CD4-positive, alpha-beta T cell (primary cell): ENCODE measurements around the gene RIPPLY3. TPM values are rescaled to one million over a fixed set of nuclear protein-coding genes. Genes with fewer than 3 reads are reported as not detected.
"Not testable (repeated sequence)": the region's sequence is repeated elsewhere in the genome, so short reads cannot be mapped to it uniquely, and the experiment has no call there.

Source experiments
- ATAC-seq: fragments of 200-7000 bp; cut with Tn5 transposase; one replicate; pipeline ENCODE4 v1.10.0; 2022; ENCODE audit warnings: mild to moderate bottlenecking; ENCODE audit not compliant: poor library complexity
- CTCF ChIA-PET: fragments of 350-600 bp; sonication (Branson Sonifier 250); formaldehyde crosslinking; loops from one replicate; lab custom pipeline; 2021; ENCODE audit warnings: antibody characterized with exemption, inconsistent platforms; lab: Charles Lee
- POLR2A ChIA-PET: fragments of 350-600 bp; sonication (Branson Sonifier 250); formaldehyde crosslinking; loops from one replicate; lab custom pipeline; 2021; ENCODE audit warnings: antibody characterized with exemption, inconsistent platforms; lab: Charles Lee
- DNase-seq, 14 experiments: peaks; one replicate each; pipeline ENCODE4 v3.0.0-alpha.2; 2013 to 2020; ENCODE audit warnings: mixed read lengths in 2 of 14
- H3K27ac ChIP-seq, 2 donors: one replicate each; pipeline versions ENCODE4 v1.5.1 to v1.7.0; 2013; ENCODE audit warnings: low read length in 2 of 2, low read depth in 1 of 2, mild to moderate bottlenecking in 1 of 2
- H3K27me3 ChIP-seq, 2 experiments: 1 replicate in 1 of 2; 2 replicates in 1 of 2; pipeline versions ENCODE4 v1.6.1 to v1.7.0; 2013; ENCODE audit warnings: low read length in 2 of 2, control low read depth in 1 of 2, mild to moderate bottlenecking in 1 of 2, moderate library complexity in 1 of 2; ENCODE audit not compliant: insufficient read depth in 2 of 2, control insufficient read depth in 1 of 2
- H3K36me3 ChIP-seq: one replicate; pipeline ENCODE4 v1.6.1; 2013; ENCODE audit warnings: low read length, control low read depth; ENCODE audit not compliant: insufficient read depth
- H3K4me1 ChIP-seq: one replicate; pipeline ENCODE4 v1.6.1; 2013; ENCODE audit warnings: low read length, control low read depth; ENCODE audit not compliant: insufficient read depth
- H3K4me3 ChIP-seq: one replicate; pipeline ENCODE4 v1.5.1; 2013; ENCODE audit warnings: mild to moderate bottlenecking, low read length, moderate library complexity
- H3K9me3 ChIP-seq, 2 experiments: 1 replicate in 1 of 2; 2 replicates in 1 of 2; pipeline versions ENCODE4 v1.6.1 to v1.7.0; 2013; ENCODE audit warnings: low read length in 2 of 2, mild to moderate bottlenecking in 2 of 2, control low read depth in 1 of 2, moderate library complexity in 1 of 2; ENCODE audit not compliant: control insufficient read depth in 1 of 2, insufficient read depth in 1 of 2
- H3K27ac Mint-ChIP-seq: one replicate; pipeline ENCODE4 v1.8.0; 2020; ENCODE audit warnings: mixed read lengths
- H3K27me3 Mint-ChIP-seq: one replicate; pipeline ENCODE4 v1.8.0; 2021; ENCODE audit warnings: mixed read lengths
- H3K36me3 Mint-ChIP-seq: one replicate; pipeline ENCODE4 v1.8.0; 2021; ENCODE audit warnings: low read depth, mixed read lengths
- H3K4me1 Mint-ChIP-seq: one replicate; pipeline ENCODE4 v1.8.0; 2021; ENCODE audit warnings: low read depth, mixed read lengths
- H3K4me3 Mint-ChIP-seq: one replicate; pipeline ENCODE4 v1.8.0; 2020; ENCODE audit warnings: mild to moderate bottlenecking, mixed read lengths
- H3K9me3 Mint-ChIP-seq: one replicate; pipeline ENCODE4 v1.8.0; 2020; ENCODE audit warnings: mixed read lengths
- intact Hi-C, 2 experiments: fragments of 100-400 bp; cut with DNase I in 1 of 2; cut with micrococcal nuclease in 1 of 2; formaldehyde crosslinking; loops; one replicate each; pipeline versions ENCODE4 v1.15.1 to v1.9.0; 2023 to 2025; cut with DNase I, micrococcal nuclease
- total RNA-seq, 174 experiments: library from RNA in 2 of 174; stranded (reverse) in 2 of 174; gene quantifications; one replicate each; pipeline ENCODE4 v1.2.3 and lab custom pipeline; 2021 to 2026
- TF ChIP-seq, protein P1 (sequence below): fragments of 200-600 bp; IDR thresholded peaks from one replicate; pipeline ENCODE4 v1.8.0; 2022; ENCODE audit warnings: antibody characterized with exemption, mild to moderate bottlenecking

Gene RIPPLY3
- total RNA-seq, 2 experiments from 2014 or later = not detected

- Histone ChIP-seq H3K27me3 (no peaks in the 10 kb centered on the region), H3K36me3 (no peaks in the 10 kb centered on the region), H3K27ac (no peak overlapping the region), H3K9me3 (no peaks in the 10 kb centered on the region), H3K4me3 (no peak overlapping the region), H3K4me1 (no peaks in the 10 kb centered on the region)
- intact Hi-C loops = no loop called here
- CTCF ChIA-PET = no interaction called here
- no peaks in the 10 kb centered on the region for H3K4me1 Mint-ChIP-seq
- H3K36me3 Mint-ChIP-seq = no peaks in the 10 kb centered on the region
- no peak for DNase-seq
- no peak overlapping the region for H3K4me3 Mint-ChIP-seq
- no peaks in the 10 kb centered on the region for H3K9me3 Mint-ChIP-seq
- H3K27me3 Mint-ChIP-seq = peaks cover 8% of the 10 kb centered on the region
- no peak for ATAC-seq
- H3K27ac Mint-ChIP-seq = no peak overlapping the region
- POLR2A ChIA-PET = no interaction called here
- TF ChIP-seq, protein P1, sequence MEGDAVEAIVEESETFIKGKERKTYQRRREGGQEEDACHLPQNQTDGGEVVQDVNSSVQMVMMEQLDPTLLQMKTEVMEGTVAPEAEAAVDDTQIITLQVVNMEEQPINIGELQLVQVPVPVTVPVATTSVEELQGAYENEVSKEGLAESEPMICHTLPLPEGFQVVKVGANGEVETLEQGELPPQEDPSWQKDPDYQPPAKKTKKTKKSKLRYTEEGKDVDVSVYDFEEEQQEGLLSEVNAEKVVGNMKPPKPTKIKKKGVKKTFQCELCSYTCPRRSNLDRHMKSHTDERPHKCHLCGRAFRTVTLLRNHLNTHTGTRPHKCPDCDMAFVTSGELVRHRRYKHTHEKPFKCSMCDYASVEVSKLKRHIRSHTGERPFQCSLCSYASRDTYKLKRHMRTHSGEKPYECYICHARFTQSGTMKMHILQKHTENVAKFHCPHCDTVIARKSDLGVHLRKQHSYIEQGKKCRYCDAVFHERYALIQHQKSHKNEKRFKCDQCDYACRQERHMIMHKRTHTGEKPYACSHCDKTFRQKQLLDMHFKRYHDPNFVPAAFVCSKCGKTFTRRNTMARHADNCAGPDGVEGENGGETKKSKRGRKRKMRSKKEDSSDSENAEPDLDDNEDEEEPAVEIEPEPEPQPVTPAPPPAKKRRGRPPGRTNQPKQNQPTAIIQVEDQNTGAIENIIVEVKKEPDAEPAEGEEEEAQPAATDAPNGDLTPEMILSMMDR = no peak
Observed at GRCh38 chr21:37030864-37031263, 24.4 kb downstream of the RIPPLY3 start.

GRCh38 chr21:37032293-37032692, 25.8 kb downstream of the RIPPLY3 start:
- Histone ChIP-seq H3K4me1 (no peaks in the 10 kb centered on the region), H3K27ac (no peak overlapping the region), H3K27me3 (no peaks in the 10 kb centered on the region), H3K36me3 (no peaks in the 10 kb centered on the region), H3K9me3 (no peaks in the 10 kb centered on the region), H3K4me3 (no peak overlapping the region)
- H3K4me1 Mint-ChIP-seq = no peaks in the 10 kb centered on the region
- H3K36me3 Mint-ChIP-seq = no peaks in the 10 kb centered on the region
- no peak for ATAC-seq
- intact Hi-C loops = no loop called here
- ChIA-PET CTCF (no interaction called here), POLR2A (no interaction called here)
- peaks cover 8% of the 10 kb centered on the region for H3K27me3 Mint-ChIP-seq
- no peak overlapping the region for H3K4me3 Mint-ChIP-seq
- no peaks in the 10 kb centered on the region for H3K9me3 Mint-ChIP-seq
- no peak overlapping the region for H3K27ac Mint-ChIP-seq
- DNase-seq = no peak
- TF ChIP-seq, protein P1 = no peak

DNA sequence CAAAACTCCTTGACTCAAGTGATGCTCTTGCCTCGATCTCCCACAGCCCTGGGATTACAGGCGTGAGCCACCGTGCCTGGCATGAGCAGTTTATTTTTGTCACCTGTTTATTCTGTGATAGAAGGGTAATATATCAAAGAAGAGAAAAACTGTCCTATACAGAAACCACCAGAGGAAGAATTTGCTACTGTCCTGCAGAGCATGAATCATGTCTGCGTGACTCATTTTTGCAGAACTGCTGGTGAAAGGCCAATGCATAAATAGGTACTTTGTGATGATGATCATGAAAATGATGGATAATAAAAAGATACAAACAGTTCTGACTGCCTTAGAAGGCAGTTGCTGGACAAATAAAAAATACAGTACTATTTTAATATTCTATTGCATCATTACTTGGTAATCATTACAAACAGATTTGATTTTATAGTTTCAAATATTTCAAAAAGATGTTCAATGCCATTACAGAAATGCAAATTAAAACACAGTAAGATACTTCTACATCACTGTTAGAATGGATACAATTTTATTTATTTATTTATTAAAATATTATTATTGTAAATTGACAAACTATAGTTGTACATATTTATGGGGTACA, 26.5 kb downstream of the RIPPLY3 start:
- DNase-seq (no peak), ATAC-seq (no peak)
- Histone ChIP-seq H3K27me3 (no peaks in the 10 kb centered on the region), H3K36me3 (no peaks in the 10 kb centered on the region), H3K27ac (no peak overlapping the region), H3K4me1 (no peaks in the 10 kb centered on the region), H3K4me3 (no peak overlapping the region), H3K9me3 (no peaks in the 10 kb centered on the region)
- Mint-ChIP-seq H3K9me3 (no peaks in the 10 kb centered on the region), H3K4me3 (no peak overlapping the region), H3K4me1 (no peaks in the 10 kb centered on the region), H3K36me3 (no peaks in the 10 kb centered on the region), H3K27ac (no peak overlapping the region), H3K27me3 (peaks cover 12% of the 10 kb centered on the region)
- ChIA-PET CTCF (no interaction called here), POLR2A (no interaction called here)
- intact Hi-C loops = no loop called here
- TF ChIP-seq, protein P1 = no peak

DNA sequence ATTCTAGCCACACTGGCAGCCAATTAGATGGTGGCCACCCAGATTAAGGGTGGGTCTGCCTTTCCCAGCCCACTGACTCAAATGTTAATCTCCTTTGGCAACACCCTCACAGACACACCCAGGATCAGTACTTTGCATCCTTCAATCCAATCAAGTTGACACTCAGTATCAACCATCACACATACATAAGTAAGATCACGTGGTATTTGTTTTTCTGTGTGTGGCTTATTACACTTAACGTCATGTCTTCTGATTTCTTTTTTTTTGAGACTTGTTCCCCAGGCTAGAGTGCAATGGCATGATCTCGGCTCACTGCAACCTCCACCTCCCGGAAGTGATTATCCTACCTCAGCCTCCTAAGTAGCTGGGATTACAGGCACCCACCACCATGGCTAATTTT, 27.9 kb downstream of the RIPPLY3 start:
- H3K27me3 ChIP-seq, H3K27ac Mint-ChIP-seq, CTCF ChIA-PET, H3K9me3 Mint-ChIP-seq, H3K4me1 Mint-ChIP-seq, H3K36me3 ChIP-seq, H3K4me3 ChIP-seq, H3K36me3 Mint-ChIP-seq, DNase-seq, ATAC-seq, POLR2A ChIA-PET, H3K4me1 ChIP-seq, H3K27ac ChIP-seq, H3K4me3 Mint-ChIP-seq, intact Hi-C loops, H3K9me3 ChIP-seq: not testable (repeated sequence)
- peaks cover 15% of the 10 kb centered on the region for H3K27me3 Mint-ChIP-seq
